Kidney epithelial cell (primary cell): Measurements from ENCODE around the gene AQP12B. TPM values are rescaled to one million over a fixed set of nuclear protein-coding genes. Genes with fewer than 3 reads are reported as not detected.
"Not testable (repeated sequence)": the region's sequence is repeated elsewhere in the genome, so short reads cannot be mapped to it uniquely, and the experiment has no call there.

Experiments
- DNase-seq: peaks from one replicate; pipeline ENCODE4 v3.0.0-alpha.2; 2010; ENCODE audit warnings: low read depth
- H3K27me3 ChIP-seq: 2 replicates; pipeline ENCODE4 v1.6.0; 2011; ENCODE audit warnings: low read length; ENCODE audit not compliant: control insufficient read depth, insufficient read depth
- H3K36me3 ChIP-seq: 2 replicates; pipeline ENCODE4 v1.5.1; 2011; ENCODE audit warnings: low read length; ENCODE audit not compliant: control insufficient read depth, insufficient read depth
- H3K4me3 ChIP-seq: 2 replicates; pipeline ENCODE4 v1.5.1; 2011; ENCODE audit warnings: low read depth, mild to moderate bottlenecking, control low read depth, low read length
- CTCF ChIP-seq: IDR thresholded peaks from 2 replicates; pipeline ENCODE4 v1.5.1; 2011; ENCODE audit warnings: mild to moderate bottlenecking, moderate library complexity, low read length, control low read depth, inconsistent platforms; ENCODE audit not compliant: insufficient read depth, poor library complexity, severe bottlenecking
- total RNA-seq: library from RNA; depleted of rRNA; stranded (reverse); fragments of >200 nt; gene quantifications from 2 replicates; pipeline ENCODE4 v1.2.3, GENCODE V29; 2015

Gene AQP12B
- total RNA-seq, 1 donor from 2014 or later: not detected

- Histone ChIP-seq H3K27me3 (peaks cover 5% of the 10 kb centered on the region), H3K36me3 (no peaks in the 10 kb centered on the region), H3K4me3 (no peak overlapping the region)
- no peak for DNase-seq
- no peak for TF ChIP-seq CTCF
Measured at GRCh38 chr2:240664622-240665021, 18.1 kb downstream of the AQP12B start.

DNA sequence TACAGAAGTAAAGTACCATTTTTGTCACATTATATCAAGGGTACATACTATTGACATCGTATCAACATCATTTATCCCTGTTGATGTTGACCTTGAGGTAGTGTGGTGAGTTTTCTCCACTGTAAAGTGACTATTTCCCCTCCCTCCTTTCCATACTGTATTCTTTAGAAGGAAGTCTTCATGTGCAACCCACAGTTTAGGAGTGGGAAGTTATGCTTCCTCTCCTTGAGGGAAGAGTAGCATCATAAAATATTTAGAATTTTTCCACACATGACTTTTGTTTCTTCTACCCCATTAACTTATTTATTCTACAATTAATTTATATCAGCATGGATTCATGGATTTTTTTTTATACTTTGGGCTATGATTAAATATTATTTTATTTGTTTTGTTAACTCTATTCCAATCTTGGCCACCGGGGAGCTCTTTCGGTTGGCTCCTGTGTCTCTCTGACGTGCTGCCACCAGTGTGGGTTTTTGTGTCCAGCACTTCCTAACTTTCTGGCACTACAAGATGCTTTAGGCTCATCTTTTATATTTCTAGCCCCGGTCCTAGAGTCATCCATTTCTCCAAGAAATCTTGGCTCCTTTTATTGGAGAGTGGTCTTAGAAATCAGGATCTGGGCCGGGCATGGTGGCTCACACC lies 19.0 kb downstream of the AQP12B start:
- Histone ChIP-seq H3K4me3 (no peak overlapping the region), H3K36me3 (no peaks in the 10 kb centered on the region), H3K27me3 (peaks cover 5% of the 10 kb centered on the region)
- no peak for DNase-seq
- TF ChIP-seq CTCF: no peak

DNA sequence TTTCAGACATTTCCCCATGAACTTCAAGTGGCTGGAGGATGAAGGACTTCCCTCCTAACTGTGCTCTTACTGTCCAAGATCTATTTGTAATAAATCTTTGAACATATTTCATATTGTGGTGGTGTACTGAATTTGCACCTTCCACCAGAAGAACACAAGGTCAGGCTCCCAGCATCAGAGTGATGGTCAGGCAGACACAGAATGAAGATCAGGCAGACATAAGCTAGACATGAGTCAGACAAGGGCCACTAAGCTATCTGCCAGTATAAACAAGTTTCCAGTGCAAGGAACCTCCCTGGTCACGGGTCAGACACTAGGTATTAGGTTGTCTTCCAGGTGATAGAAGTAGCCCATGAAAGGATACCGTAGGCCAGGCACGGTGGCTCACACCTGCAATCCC lies 20.0 kb downstream of the AQP12B start:
- no peak for TF ChIP-seq CTCF
- no peak for DNase-seq
- peaks cover 5% of the 10 kb centered on the region for H3K27me3 ChIP-seq
- no peak overlapping the region for H3K4me3 ChIP-seq
- H3K36me3 ChIP-seq: no peaks in the 10 kb centered on the region

GRCh38 chr2:240659883-240660282 lies 22.8 kb downstream of the AQP12B start:
- not testable (repeated sequence) for H3K4me3 ChIP-seq, DNase-seq, H3K36me3 ChIP-seq, H3K27me3 ChIP-seq

DNA sequence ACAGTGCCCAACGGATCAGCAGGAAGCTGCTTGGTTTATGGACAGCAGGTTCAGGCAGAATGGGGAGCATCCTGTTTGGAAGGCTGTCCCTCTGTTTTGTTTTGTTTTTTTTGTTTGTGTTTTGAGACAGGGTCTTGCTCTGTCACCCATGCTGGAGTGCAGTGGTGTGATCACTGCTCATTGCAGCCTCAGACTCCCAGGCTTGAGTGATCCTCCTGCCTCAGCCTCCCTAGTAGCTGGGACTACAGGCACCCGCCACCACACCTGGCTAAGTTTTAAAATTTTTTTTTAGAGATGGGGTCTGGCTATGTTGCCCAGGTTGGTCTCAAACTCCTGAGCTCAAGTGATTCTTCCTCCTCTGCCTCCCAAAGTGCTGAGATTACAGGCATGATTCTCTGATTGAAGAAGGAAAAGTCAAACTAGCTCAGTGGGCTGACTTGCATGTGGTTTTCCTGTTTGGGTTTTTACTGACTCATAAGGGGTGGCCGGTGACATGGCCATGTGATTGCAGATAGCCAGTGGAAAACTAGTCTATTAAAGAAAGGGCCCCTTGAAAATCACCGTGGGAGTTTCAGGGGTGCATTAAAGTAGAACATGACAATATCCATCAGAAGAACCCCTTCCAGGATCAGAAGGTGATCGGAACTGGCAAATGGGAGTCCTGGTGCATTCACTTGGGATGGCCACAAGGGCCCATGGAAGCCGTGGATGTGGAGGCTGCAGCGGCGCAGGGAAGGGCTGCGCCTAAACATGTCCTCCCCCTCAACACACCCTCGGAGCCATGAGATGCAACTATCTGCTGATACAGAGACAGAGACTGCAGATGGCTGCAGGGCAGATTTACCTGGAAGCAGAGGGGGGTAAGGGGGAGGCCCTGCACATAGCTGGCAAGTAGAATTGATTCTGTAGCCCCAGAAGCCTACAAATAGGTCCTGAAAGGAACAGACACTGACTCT lies 26.5 kb downstream of the AQP12B start:
- Histone ChIP-seq H3K27me3 (peaks cover 5% of the 10 kb centered on the region), H3K36me3 (no peaks in the 10 kb centered on the region), H3K4me3 (no peak overlapping the region)
- DNase-seq: no peak
- no peak for TF ChIP-seq CTCF

DNA sequence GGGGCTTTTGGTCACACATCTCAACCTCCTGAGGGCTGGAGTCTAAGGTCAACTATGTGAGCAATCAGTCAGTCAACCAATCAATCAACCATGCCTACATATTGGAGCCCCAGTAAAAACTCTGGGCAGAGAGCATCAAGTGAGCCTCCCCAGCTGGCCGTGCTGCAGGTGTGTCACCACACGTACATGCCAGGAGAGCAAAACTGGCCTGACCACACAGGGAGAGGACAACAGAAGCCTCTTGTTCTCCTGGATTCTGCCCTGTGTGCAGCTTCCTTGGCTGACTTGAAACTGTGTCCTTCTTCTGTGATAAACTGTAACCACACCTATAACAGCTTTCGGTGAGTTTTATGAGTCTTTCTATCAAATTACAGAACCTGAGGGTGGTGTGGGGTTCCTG lies 31.5 kb downstream of the AQP12B start:
- no peak for TF ChIP-seq CTCF
- DNase-seq: no peak
- H3K4me3 ChIP-seq: no peak overlapping the region
- no peaks in the 10 kb centered on the region for H3K36me3 ChIP-seq
- peaks cover 29% of the 10 kb centered on the region for H3K27me3 ChIP-seq
